DMS 273 (cell line): ENCODE results near the gene FAS.
A peak's percentile ranks its signal among the peaks of the same experiment; 100 is the strongest.

ENCODE experiments used
- DNase-seq: peaks from one replicate; lab custom pipeline; 2025; ENCODE audit not compliant: unreplicated experiment; lab: John Stamatoyannopoulos, UW

The FAS gene

GRCh38 chr10:88990384-88991160 lies at the start of gene FAS:
FAS (plus strand) TSS chr10:88990798; CDS start chr10:88990877, 79 bp downstream.
- peak; percentile 70 for DNase-seq

GRCh38 chr10:88941026-88941425 lies 49.6 kb upstream of the FAS start:
- DNase-seq: no peak

GRCh38 chr10:88943778-88944177 lies 46.8 kb upstream of the FAS start:
- DNase-seq: no peak

- no peak for DNase-seq
Measured at GRCh38 chr10:88944813-88945212, 45.8 kb upstream of the FAS start.

DNA sequence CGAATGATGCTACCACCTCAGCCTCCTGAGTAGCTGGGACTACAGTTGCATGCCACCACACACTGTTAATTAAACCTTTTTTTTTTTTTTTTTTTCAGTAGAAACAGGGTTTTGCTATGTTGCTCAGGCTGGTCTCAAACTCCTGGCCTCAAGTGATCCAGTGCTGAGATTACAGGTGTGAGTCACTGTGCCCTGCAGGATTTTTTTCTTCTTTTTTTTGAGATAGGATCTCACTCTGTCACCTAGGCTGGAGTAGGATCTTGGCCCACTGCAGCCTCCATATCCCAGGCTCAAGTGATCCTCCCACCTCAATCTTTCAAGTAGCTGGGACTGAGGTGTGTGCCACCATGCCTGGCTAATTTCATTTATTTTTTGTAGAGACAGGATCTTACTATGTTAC lies 44.4 kb upstream of the FAS start:
- no peak for DNase-seq

- DNase-seq: no peak
Measured at GRCh38 chr10:88946965-88947590, 43.5 kb upstream of the FAS start.

DNA sequence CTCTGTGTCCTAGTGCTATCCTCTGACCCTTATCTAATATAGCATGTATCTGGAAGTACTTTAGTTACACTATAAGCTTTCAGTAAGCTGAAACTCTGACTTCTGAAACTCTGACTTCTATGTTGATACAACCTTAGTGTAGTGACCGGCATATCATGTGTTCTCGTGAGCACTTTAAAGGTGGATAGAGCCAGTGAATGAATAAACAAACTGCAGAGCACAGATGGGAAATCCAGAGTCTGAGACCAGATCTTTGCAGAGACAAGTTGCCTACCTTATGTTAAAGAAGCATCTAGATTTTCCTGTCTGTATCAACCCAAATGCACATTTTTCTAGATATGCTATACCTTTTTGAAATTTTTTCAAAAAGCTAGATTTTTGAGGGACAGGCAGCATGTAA lies 41.5 kb upstream of the FAS start:
- no peak for DNase-seq

GRCh38 chr10:88949912-88950837 lies 40.4 kb upstream of the FAS start:
- DNase-seq: peak; percentile 6

DNA sequence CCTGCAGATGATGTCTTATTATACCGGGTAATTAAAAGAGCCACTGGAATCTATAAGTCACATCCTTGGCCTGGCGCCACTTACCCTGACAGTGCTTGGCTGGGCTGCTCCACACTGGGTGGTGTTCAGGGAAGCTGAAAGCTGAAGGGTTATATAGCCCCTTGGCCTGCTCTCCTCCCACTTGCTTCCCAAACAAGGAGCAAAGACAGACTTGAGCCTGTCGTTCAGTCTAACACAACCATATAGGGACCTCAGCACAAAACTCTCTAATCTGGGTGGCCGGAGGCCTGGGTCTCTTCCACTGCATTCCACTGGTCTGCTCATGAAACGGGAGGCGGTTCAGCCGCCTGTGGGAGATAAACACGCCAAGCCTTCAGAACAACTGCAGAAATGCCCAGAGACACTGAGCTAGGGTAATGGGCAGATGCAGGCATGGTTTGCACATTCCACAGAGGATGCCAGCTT lies 37.9 kb upstream of the FAS start, which contains the start of gene ACTA2:
Gene ACTA2 (minus strand): TSS at position 127 of the 465 bp plus-strand sequence. CDS start 3,843 bp downstream, outside the sequence.
- peak; percentile 2 for DNase-seq

- no peak for DNase-seq
Measured at GRCh38 chr10:88953662-88954061, 36.9 kb upstream of the FAS start.

GRCh38 chr10:88954458-88955083 lies 36.0 kb upstream of the FAS start:
- no peak for DNase-seq

DNA sequence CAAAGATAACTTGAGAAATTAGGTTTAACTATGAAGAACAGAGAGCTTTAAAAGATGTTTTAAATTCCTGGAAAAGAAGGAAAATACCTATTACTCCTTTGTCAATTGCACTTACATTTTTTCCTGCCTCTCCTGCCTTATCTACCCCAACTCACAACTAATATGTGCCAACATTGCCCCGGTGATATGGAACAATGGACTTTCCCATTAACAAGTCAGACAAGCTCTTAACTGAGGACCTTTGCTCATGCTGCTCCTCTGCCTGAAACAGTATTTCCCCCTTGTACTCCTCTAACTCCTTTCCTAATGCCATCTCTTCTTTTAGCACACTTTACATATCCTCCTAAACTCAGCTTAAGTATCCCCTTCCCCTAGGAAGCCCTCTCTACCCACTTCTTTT lies 33.2 kb upstream of the FAS start:
- no peak for DNase-seq

GRCh38 chr10:88958721-88959120 lies 31.9 kb upstream of the FAS start:
- no peak for DNase-seq

DNA sequence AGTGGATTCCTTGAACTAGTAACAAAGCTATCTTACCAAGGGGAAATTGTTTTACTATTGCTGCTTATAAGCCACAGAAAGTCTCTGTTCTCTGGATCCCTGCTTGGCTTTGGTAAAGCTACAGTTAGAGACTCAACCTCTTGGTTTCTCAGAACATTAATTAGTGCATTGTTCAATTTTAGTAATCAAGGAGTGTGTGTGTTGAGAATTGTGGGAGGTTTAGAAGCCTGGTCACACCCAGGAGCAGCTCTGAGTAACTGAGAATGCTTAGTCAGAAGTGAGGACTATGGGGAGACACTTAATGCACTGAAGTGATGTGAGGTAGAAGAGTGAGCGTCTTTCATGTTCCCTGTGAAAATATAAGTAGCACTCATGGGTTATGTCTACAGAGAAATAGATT lies 29.8 kb upstream of the FAS start:
- DNase-seq: no peak

DNA sequence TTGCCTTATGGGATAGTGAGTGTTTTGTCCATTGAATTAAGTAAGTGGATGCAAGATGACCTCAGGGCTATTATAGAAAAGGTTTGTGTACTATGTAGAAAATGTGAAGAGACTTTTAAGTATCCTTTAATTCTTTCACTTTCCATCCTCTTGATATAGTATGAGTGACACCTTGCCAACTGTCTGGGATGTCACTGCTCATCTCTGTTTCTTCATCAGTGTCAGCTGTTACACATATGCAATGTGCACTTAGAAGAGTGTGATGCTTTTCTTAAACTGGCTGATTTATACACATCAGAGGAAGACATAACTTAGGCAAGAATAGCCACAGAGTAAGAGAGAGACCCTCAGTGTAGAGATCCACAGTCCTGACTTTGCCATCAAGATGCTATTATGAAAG lies 29.3 kb upstream of the FAS start:
- no peak for DNase-seq

DNA sequence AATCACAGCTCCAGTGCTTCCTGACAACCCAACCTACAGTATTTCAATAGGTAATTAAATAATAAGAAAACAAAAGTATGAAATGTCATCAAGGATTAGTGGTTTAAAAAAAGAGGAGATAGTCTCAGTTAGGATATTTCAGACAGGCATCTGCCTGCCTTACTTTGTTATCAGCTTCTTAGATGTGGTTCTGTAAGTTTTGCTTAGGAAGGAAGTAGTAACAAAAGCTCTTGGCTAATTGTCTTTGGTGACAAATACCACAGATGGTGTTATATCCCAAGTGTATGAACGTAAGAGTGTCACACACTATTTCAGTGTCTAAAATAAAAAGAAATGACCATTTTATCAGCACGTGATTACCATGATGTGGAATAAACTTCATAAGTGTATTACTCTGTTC lies 28.3 kb upstream of the FAS start:
- no peak for DNase-seq

- no peak for DNase-seq
Measured at GRCh38 chr10:88963318-88963717, 27.3 kb upstream of the FAS start.

DNA sequence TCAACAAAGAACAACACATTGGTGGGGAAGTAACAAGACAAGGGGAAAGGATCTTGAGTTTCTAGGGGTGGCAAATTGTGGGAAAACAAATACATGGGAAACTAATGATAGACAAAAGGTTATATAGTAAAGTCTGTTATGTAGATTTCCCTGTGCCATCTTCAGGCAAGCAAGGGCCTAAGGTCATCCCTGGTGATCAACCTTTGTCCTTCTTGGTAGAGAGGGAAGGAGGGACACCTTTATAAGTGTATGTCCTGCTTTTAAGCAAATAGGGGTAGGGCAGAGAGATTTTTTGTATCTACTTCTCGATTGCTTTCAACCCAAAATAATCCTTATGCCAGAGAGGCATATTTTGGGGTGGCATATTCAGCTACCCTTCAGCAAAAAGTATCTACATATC lies 26.2 kb upstream of the FAS start:
- no peak for DNase-seq

GRCh38 chr10:88964869-88965415 lies 25.7 kb upstream of the FAS start:
- DNase-seq: no peak

DNA sequence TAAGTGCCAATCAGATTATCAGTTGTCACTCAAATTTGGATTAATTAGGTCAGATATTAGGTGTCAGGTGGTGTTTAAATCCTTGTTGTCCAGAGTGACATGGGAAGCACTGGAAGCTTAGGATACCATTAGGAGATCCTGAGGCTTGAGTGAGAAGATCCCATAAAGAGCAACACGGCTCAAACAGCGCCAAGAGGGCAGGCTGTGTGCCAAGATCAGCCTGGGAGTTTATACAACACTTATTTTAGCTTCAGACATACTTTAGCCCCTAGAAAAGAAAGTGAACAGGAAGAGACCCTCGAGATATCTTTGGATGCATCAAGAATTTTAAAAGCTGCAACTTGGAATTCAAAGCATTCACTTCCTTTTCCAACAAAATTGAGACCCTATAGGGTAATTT lies 23.8 kb upstream of the FAS start:
- DNase-seq: no peak

GRCh38 chr10:88968391-88968790 lies 22.2 kb upstream of the FAS start:
- no peak for DNase-seq
